Stimulated activated memory B cell treated with anti-CD40 and anti-IgM and Interleukin-4, amounts not matched to agents 10 μg/mL and 1 μg/mL and 100 μg/mL, for 72 hours (primary cell): ENCODE results near the gene HAPLN1.
A peak's percentile ranks its signal among the peaks of the same experiment; 100 is the strongest.
"Not testable (repeated sequence)": the region's sequence is repeated elsewhere in the genome, so short reads cannot be mapped to it uniquely, and the experiment has no call there.

ENCODE experiments used
- ATAC-seq: fragments of 150-1000 bp; cut with Tn5 transposase; 2 replicates; pipeline ENCODE4 v1.10.0; 2021
- H3K27ac Mint-ChIP-seq: one replicate; pipeline ENCODE4 v1.8.0; 2022; ENCODE audit warnings: mild to moderate bottlenecking, mixed read lengths
- H3K27me3 Mint-ChIP-seq: one replicate; pipeline ENCODE4 v1.8.0; 2022; ENCODE audit warnings: mixed read lengths
- H3K36me3 Mint-ChIP-seq: one replicate; pipeline ENCODE4 v1.8.0; 2022; ENCODE audit warnings: mixed read lengths
- H3K4me1 Mint-ChIP-seq: one replicate; pipeline ENCODE4 v1.8.0; 2022; ENCODE audit warnings: mixed read lengths
- H3K4me3 Mint-ChIP-seq: one replicate; pipeline ENCODE4 v1.8.0; 2022; ENCODE audit warnings: mild to moderate bottlenecking, moderate library complexity, mixed read lengths
- H3K9me3 Mint-ChIP-seq: one replicate; pipeline ENCODE4 v1.8.0; 2022; ENCODE audit warnings: mixed read lengths

The HAPLN1 gene

DNA sequence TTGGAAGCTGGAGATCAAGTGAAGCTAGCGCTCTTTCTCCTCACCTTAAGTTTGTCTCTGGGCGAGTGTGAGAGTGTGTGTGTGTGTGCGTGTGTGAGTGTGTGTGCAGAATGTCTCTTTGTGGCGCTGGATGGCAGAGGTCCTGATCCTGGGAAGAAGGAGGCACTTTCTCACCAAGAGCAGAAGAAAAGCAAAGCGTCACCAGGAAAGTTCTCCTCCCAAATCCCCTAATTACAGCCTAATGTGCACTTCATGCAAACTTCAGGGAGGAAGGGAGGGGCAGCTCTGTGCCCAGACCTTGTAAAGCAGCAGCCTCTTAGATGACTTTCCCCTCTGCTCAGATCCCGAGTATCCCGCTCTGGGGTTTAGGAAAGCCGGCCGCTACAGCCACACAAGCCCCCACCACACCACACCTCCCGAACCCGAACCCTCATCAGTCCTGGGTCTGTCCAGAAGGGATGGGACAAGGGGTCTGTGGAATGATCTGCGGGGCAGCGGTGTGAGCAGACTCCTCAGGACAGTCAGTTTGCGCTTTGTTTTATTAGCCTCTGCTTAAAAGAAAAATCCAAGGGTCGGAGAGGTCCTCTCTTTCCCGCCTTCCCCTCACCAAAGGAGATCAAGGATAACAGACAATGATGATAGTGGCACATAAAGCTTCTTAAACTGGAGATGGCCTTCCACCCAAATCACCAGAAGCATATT is at the start of gene HAPLN1:
Gene HAPLN1, minus strand, starts transcription at position 20 of the 702 bp plus-strand sequence. CDS start 47,332 bp downstream, outside the sequence.
- ATAC-seq: no peak
- Mint-ChIP-seq H3K9me3 (no peaks in the 10 kb centered on the region), H3K27me3 (peaks cover 47% of the 10 kb centered on the region), H3K27ac (no peak within 1 kb of the TSS), H3K4me1 (peaks cover 13% of the 10 kb centered on the region), H3K4me3 (peak within 1 kb of the TSS; percentile 55), H3K36me3 (no peaks in the 10 kb centered on the region)

DNA sequence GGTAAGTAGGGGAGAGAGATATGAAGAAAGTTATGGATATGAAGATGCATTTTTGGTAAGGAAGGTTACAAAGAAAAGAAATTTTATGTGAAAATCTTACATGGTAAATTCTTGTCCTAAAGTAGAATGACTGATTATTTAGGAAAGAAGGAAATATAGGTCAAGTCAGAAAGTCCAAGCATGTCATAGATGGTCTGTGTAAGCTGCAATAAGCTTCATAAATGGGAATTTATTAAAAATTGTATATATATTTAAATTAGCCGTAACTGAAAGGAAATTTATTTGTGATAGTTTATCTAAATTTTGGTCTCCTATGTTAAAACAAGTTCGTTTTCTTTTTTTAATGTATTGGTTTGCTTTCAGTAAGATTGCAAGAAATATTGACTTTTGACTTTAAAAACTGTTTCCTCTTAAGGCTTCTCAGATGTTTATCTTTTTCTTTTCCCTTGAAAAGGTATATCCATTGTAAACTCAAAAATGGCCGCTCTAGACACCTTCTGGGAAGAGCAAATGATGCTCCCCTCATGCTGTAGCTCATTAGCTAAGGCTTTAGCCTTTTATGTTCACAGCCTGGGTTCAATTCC is 46.8 kb upstream of the HAPLN1 start:
- Mint-ChIP-seq H3K4me1 (no peaks in the 10 kb centered on the region), H3K9me3 (peaks cover 7% of the 10 kb centered on the region), H3K36me3 (no peaks in the 10 kb centered on the region), H3K27ac (no peak overlapping the region), H3K27me3 (no peaks in the 10 kb centered on the region), H3K4me3 (no peak overlapping the region)
- no peak for ATAC-seq

DNA sequence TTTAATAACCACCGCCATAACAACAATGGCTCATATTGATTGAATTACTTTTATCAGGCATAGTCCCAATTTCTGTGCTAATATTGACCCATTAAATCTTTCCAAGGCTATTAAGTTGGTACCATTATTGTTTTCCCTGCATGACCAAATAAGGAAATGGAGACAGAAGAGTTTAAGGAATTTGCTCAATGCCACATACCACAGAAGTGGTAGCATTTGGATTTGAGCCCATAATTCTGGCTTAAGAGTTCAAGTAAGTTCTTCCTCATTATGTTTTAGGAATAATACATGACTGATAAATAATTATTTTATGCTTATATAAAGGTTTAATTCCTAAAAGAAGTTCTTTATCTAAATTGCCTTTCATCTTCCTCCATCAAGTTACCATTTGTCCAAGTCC is 43.4 kb upstream of the HAPLN1 start:
- Mint-ChIP-seq H3K9me3 (peaks cover 9% of the 10 kb centered on the region), H3K36me3 (no peaks in the 10 kb centered on the region), H3K4me1 (no peaks in the 10 kb centered on the region), H3K4me3 (no peak overlapping the region), H3K27ac (no peak overlapping the region), H3K27me3 (no peaks in the 10 kb centered on the region)
- no peak for ATAC-seq

DNA sequence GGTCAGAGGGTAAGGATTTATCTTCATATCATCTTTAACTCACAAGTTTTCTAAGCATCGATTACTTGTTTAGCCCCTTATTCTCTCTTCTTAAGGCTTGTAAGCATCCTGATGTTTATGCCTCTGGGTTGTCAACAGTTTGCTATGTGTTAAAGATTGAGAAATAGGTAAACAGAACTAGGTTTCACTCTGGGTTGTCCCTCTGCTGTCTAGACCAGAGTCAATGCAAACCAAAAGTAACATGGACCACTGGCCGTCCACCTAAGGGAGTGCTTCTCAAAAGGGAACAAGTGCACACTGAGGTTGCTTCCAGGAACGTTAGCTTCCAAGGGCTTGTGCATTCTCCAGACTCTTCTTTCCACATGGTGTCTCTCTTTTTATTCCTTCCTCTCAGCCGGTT is 39.9 kb upstream of the HAPLN1 start:
- H3K27ac Mint-ChIP-seq: no peak overlapping the region
- H3K9me3 Mint-ChIP-seq: peaks cover 10% of the 10 kb centered on the region
- no peaks in the 10 kb centered on the region for H3K4me1 Mint-ChIP-seq
- no peaks in the 10 kb centered on the region for H3K36me3 Mint-ChIP-seq
- no peak for ATAC-seq
- no peak overlapping the region for H3K4me3 Mint-ChIP-seq
- no peaks in the 10 kb centered on the region for H3K27me3 Mint-ChIP-seq

DNA sequence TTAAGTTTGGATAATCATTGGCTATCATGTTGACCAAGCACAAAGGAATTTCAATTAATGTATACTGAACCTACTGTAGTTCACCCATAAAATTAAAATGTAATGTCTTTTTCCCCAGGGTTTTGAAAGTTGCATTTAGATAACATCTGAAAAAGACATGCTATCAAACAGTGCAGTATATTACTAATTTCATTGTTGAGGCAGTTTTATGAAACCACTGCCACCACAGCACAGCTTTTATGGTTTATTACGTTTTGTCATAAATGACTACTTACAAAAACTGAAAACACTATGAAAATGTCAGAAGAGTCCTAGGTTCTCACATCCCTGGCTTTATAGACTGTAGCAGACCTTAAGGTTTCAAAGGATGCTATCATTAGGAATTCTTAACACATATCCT is 32.0 kb upstream of the HAPLN1 start:
- Mint-ChIP-seq H3K4me3 (no peak overlapping the region), H3K27ac (no peak overlapping the region), H3K27me3 (no peaks in the 10 kb centered on the region), H3K4me1 (no peaks in the 10 kb centered on the region), H3K36me3 (no peaks in the 10 kb centered on the region), H3K9me3 (peaks cover 20% of the 10 kb centered on the region)
- ATAC-seq: no peak

DNA sequence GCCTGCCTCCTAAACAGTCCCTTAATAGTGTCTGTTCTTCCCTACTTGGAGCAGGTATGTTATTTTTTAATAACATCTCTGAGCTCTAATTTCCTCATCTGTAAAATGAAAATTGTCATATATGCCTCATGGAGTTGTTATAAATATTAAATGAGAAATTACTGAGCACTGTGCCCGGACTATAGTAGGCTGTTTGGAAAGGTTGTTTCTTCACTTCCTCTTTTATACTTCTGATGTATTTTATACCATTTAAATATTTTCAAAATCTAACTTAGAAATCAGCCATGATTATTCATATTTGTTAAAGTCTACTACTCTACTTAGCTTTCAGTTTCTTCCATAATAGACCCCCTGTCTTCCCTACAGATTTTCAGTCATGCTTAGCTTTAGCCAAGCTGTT is 30.5 kb upstream of the HAPLN1 start:
- H3K9me3 Mint-ChIP-seq: peaks cover 13% of the 10 kb centered on the region
- H3K36me3 Mint-ChIP-seq: no peaks in the 10 kb centered on the region
- no peak for ATAC-seq
- H3K4me1 Mint-ChIP-seq: no peaks in the 10 kb centered on the region
- no peak overlapping the region for H3K27ac Mint-ChIP-seq
- no peak overlapping the region for H3K4me3 Mint-ChIP-seq
- H3K27me3 Mint-ChIP-seq: no peaks in the 10 kb centered on the region

DNA sequence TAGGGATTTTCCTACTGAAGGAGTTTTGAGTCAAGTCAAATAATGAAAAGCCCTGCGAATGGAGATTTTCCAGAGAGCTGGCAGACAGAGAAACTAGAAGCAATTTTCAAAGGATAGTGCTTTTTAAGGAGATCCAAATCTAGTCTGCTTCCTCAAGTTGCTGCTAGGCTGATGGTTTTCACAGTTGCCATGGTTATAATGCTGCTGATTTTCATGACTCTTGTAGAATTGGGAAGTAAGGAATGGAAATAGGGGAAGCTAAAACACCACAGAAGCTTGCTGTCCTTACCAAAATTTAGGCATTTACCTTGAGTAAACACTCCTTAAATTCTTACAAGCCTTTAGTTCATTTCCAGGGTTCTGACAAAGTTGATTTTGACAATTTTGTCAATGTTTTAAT is 30.1 kb upstream of the HAPLN1 start:
- Mint-ChIP-seq H3K27ac (no peak overlapping the region), H3K36me3 (no peaks in the 10 kb centered on the region)
- ATAC-seq: no peak

DNA sequence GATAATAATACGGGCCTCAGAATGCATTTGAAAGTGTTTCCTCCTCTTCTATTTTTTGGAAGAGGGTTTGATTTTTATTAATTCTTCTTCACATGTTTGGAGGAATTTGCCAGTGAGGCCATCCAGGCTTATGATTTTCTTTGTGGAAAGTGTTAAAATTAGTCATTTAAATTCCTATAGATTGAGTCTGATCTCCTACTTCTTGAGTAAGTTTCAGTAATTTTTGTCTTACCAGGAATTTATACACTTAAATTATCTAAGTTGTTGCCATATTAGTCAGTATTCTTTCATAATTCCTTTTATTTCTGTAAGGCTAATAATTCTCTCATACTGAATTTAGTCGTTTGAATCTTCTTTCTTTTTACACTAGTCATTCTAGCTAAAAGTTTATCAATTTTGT is 25.2 kb upstream of the HAPLN1 start:
- no peak overlapping the region for H3K4me3 Mint-ChIP-seq
- ATAC-seq: no peak
- H3K27ac Mint-ChIP-seq: no peak overlapping the region
- H3K4me1 Mint-ChIP-seq: no peaks in the 10 kb centered on the region
- H3K36me3 Mint-ChIP-seq: no peaks in the 10 kb centered on the region
- no peaks in the 10 kb centered on the region for H3K27me3 Mint-ChIP-seq
- H3K9me3 Mint-ChIP-seq: peaks cover 10% of the 10 kb centered on the region

More for the DNA sequence above, 30.1 kb upstream of the HAPLN1 start:
- H3K9me3 Mint-ChIP-seq: peaks cover 13% of the 10 kb centered on the region
- no peak overlapping the region for H3K4me3 Mint-ChIP-seq
- H3K27me3 Mint-ChIP-seq: no peaks in the 10 kb centered on the region
- no peaks in the 10 kb centered on the region for H3K4me1 Mint-ChIP-seq

DNA sequence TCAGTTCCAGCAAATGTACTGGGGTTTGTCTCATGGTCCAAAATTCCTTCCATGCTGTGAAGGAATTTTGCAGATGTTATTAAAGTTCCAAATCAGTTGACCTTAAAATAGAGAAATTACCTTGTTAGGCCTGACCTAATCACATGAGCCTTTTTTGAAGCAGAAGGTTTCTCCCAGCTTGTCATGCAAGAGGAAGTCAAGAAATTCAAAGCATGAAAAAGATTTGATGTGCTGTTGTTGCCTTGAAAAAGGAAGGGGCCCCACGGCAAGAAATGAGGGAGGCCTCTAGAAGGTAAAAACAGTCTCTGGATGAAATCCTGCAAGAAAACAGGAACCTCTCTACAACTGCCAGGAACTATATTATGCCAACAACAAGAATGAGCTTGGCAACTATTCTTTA is 24.2 kb upstream of the HAPLN1 start:
- no peaks in the 10 kb centered on the region for H3K4me1 Mint-ChIP-seq
- no peak overlapping the region for H3K4me3 Mint-ChIP-seq
- H3K9me3 Mint-ChIP-seq: peaks cover 6% of the 10 kb centered on the region
- H3K27ac Mint-ChIP-seq: no peak overlapping the region
- H3K27me3 Mint-ChIP-seq: no peaks in the 10 kb centered on the region
- ATAC-seq: no peak
- H3K36me3 Mint-ChIP-seq: no peaks in the 10 kb centered on the region

DNA sequence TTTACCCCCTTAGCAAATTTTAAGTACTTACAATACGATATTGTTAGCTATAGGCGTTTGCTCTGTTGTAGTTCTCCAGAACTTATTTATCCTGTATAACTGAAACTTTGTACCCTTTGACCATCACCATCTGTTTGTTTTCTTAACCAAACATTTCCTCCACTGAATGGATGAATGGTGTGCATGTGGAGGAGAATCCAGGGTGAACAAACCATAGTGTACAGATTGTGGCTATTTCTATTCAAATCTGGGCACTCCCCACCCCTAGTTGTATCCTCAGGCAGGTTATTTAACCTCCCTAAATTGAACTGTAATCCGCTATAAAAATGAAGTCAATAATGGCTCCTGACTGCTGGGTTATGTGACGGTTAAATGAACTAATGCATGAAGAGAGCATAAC is 21.4 kb upstream of the HAPLN1 start:
- Mint-ChIP-seq H3K36me3 (no peaks in the 10 kb centered on the region), H3K9me3 (no peaks in the 10 kb centered on the region), H3K4me1 (no peaks in the 10 kb centered on the region), H3K4me3 (no peak overlapping the region), H3K27ac (no peak overlapping the region), H3K27me3 (no peaks in the 10 kb centered on the region)
- ATAC-seq: no peak

DNA sequence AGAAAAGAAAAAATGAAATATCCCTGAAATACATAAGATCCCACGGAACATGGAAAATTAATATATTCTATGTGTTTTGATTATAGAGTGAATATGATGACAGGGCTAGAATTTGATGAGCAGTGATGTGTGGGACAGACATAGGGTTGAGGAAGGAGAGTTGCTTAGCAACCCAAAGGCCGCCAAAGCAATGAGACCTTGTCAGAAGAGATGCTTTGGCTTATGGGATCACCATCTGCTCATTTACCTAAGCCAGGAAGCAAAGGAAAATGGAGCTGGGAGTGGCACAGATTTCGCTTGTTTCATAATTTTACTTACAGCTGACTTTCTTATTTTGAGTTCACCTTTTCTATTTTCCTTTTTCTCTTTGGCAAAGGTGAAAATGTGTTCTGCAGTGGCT is 20.9 kb upstream of the HAPLN1 start:
- ATAC-seq: no peak
- Mint-ChIP-seq H3K27ac (no peak overlapping the region), H3K27me3 (no peaks in the 10 kb centered on the region), H3K9me3 (no peaks in the 10 kb centered on the region), H3K4me1 (no peaks in the 10 kb centered on the region), H3K4me3 (no peak overlapping the region), H3K36me3 (no peaks in the 10 kb centered on the region)

DNA sequence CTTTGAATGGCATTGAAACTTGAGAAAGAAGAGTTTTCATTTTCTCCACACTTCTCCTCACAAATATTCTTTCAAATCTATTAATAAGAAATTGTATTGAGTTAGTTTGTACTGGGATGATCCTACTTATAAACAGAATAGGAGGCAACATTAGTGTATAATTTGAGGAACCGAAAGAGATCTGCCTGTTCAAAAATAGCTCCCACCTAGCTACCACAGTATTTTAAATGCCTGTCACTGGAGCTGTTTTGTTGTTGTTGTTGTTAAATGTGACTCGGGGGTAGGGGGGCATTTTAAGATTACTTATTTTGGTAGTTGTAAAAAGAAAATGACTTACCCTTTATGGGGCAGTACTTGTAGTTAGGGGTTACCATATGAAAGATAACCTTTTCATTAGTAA is 20.1 kb upstream of the HAPLN1 start:
- Mint-ChIP-seq H3K4me1 (no peaks in the 10 kb centered on the region), H3K27me3 (no peaks in the 10 kb centered on the region), H3K9me3 (no peaks in the 10 kb centered on the region), H3K27ac (no peak overlapping the region), H3K4me3 (no peak overlapping the region), H3K36me3 (no peaks in the 10 kb centered on the region)
- no peak for ATAC-seq

DNA sequence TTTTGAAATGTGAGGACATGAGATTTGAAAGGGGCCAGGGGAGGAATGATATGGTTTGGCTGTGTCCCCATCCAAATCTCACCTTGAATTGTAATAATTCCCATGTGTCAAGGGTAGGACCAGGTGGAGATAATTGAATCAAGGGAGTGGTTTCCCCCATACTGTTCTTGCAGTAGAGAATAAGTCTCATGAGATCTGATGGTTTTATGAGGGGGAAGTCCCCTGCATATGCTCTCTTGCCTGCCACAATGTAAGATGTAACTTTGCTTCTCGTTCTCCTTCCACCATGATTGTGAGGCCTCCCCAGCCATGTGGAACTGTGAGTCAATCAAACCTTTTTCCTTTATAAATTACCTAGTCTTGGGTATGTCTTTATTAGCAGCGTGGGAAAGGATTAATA is 15.5 kb upstream of the HAPLN1 start:
- not testable (repeated sequence) for H3K4me1 Mint-ChIP-seq, H3K36me3 Mint-ChIP-seq, H3K27ac Mint-ChIP-seq, H3K4me3 Mint-ChIP-seq, H3K27me3 Mint-ChIP-seq, H3K9me3 Mint-ChIP-seq, ATAC-seq

DNA sequence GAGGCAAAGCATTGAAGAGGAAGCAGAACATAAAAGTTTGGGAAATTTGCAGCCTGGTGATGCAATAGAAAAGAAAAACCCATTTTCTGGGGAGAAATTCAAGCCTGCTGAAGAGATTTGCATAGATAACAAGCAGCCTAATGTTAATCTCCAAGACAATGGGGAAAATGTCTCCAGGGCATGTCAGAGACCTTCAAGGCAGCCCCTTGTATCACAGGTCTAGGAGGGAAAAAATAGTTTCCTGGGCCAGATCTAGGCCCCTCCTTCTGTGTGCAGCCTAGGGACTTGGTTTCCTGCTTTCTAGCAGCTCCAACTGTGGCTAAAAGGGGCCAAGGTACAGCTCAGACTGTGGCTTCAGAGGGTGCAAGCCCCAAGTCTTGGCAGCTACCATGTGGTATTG is 14.4 kb upstream of the HAPLN1 start:
- not testable (repeated sequence) for H3K4me3 Mint-ChIP-seq, ATAC-seq, H3K27ac Mint-ChIP-seq, H3K4me1 Mint-ChIP-seq, H3K27me3 Mint-ChIP-seq, H3K9me3 Mint-ChIP-seq, H3K36me3 Mint-ChIP-seq

DNA sequence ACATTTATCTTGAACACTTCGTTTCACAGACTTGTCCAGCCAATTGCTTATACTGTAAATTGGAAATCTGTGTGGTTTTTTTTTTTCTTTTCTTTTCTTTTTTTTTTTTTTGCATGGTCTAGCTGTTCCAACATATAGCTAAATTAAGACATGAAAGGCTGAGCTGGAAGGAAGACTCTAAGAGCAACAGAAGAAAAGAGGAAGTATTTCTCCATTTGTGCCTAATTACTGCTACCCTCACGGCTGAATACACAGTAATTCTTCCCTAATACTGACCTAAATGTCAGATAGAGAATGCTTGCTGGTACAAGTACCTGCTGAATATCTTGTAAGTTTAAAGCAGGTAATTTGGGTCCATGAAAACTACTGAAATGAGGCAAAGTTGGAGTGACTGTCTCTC is 11.0 kb upstream of the HAPLN1 start:
- Mint-ChIP-seq H3K4me3 (no peak overlapping the region), H3K36me3 (no peaks in the 10 kb centered on the region)

DNA sequence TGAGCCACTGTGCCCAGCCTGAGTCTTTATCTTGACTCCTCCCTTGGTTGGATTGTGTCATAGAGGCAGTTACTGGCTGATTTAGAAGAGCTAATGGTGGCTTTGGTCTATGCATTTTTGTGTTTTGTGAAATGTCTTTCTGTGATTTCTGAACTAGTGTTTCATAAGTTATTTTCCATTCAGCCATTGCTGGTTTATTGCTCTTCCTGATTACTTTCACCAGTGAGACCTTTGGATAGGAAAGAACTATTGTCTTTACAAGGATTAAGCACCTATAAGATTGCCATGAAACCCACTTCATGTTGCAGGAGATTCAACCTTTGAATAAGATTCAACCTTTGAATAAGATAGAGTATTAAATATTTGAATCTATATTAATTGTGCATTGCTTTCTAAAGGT is 8.7 kb upstream of the HAPLN1 start:
- H3K9me3 Mint-ChIP-seq: peaks cover 3% of the 10 kb centered on the region
- no peaks in the 10 kb centered on the region for H3K4me1 Mint-ChIP-seq
- no peak overlapping the region for H3K27ac Mint-ChIP-seq
- no peak overlapping the region for H3K4me3 Mint-ChIP-seq
- H3K27me3 Mint-ChIP-seq: no peaks in the 10 kb centered on the region
- H3K36me3 Mint-ChIP-seq: no peaks in the 10 kb centered on the region
- ATAC-seq: no peak

More for the DNA sequence above, 11.0 kb upstream of the HAPLN1 start:
- no peak for ATAC-seq
- no peaks in the 10 kb centered on the region for H3K27me3 Mint-ChIP-seq
- H3K4me1 Mint-ChIP-seq: no peaks in the 10 kb centered on the region
- H3K27ac Mint-ChIP-seq: no peak overlapping the region
- peaks cover 8% of the 10 kb centered on the region for H3K9me3 Mint-ChIP-seq
